Measurements from ENCODE around the gene CUL3.
"Not testable (repeated sequence)": the region's sequence is repeated elsewhere in the genome, so short reads cannot be mapped to it uniquely, and the experiment has no call there.

CUL3 gene

GRCh38 chr2:224543939-224544338, 41.2 kb downstream of the CUL3 start:
- DNase-seq (ENCODE audit: low read depth in 2 of 2), result no peak

GRCh38 chr2:224538561-224539138, 46.5 kb downstream of the CUL3 start:
- DNase-seq (ENCODE audit: low read depth in 2 of 2), result no peak

DNA sequence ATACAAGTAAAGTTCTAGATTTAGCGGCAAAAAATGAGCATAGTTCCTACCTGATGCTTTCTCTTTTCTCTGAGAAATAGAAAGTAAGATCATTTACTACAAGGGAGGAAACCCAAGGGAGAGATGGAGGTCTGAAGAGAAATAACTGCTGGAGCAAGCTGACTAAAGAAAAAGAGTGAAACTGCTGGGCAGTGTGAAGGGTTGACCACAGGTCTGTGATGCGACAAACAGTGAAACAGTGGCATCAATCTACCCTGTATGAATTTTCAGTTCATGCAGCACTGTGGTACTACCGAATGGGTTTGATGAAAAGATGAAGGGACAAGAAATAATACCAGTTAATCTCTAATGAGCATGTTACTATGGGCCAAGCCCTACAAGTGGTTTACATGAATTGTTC, 52.2 kb downstream of the CUL3 start:
- DNase-seq (ENCODE audit: low read depth in 2 of 2), result no peak

DNA sequence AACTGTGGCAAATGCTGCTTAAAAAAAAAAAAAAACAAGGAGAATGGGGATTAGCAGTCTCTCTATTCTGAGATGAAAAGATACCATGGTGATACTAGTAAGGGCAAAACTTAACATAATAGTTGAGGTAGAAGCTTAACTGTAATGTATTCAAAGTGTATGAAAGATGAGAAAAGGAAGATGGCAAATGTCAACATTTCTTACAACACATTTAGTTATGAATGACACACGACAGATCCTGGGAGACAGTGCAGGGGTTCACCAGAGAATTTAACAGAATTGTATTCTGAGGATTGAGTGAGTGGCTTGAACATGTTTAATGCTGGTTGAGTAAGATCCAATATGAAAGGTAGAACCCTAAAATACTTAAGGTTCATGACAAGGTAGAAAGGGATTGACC, 52.7 kb downstream of the CUL3 start:
- DNase-seq (ENCODE audit: low read depth in 2 of 2), result no peak

- no peak for DNase-seq (ENCODE audit: low read depth in 2 of 2)
These were observed 57.0 kb downstream of the CUL3 start for GRCh38 chr2:224528171-224528570.

DNA sequence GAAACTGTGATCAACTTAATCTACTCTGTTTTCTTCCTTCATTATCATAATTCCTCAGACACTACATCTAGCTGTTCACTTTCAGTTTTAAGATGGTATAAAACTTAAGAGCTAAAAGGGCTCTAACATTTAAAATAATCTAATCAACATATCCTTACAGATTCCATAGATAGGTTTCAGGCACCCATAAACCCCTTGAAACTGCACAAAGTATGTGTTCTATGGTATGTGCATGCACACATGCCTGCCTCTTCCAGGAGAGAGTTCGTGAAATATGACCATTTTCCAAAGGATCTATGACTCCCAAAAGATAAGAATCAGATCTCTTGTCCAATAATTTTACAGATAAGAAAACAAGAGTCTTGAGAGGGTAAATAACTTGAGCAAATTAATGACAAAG, 59.4 kb downstream of the CUL3 start:
- DNase-seq (ENCODE audit: low read depth in 2 of 2), result no peak

DNA sequence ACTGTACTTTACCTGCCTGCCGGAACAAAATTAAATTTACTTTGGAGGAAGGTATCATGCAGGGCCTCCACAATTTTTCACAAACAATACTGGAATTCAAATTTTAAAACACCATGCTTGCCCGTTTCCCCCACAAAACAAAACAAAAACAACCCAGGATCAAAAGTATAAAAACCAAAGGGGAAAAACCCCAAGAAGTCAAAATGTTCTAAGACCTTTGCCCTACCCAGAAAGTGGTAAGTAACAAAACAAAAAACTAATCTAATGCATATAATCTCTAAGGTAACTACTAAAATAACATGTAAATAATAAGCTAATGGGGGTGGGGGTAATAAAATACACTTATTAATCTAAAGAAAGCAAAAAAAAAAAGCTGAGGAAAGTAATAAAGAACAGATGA, 60.5 kb downstream of the CUL3 start:
- DNase-seq (ENCODE audit: low read depth in 2 of 2), result no peak

GRCh38 chr2:224523626-224524577, 61.3 kb downstream of the CUL3 start:
- no peak for DNase-seq (ENCODE audit: low read depth in 2 of 2)

- not testable (repeated sequence) for DNase-seq (ENCODE audit: low read depth in 2 of 2)
These were observed 62.7 kb downstream of the CUL3 start for GRCh38 chr2:224522483-224522882.

DNA sequence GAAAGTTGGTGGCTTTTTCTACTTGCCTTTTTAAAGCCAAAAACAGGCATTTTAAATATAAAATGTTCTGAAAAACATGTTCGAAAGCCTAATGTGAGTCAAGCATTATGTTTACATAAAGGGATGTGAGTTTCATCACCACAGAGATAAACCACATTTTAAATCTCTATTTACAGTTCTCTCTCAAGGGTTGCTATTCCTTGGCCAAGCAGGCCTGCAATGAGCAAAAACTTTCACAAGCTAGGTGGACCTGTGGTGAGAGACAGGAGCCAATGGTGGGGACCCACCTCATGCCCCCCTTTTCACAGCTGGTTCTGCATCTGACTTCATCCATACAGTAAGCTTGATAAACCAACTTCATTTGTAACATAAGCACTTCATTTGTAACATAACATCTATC, 65.1 kb downstream of the CUL3 start:
- DNase-seq (ENCODE audit: low read depth in 2 of 2), result no peak

- DNase-seq (ENCODE audit: low read depth in 2 of 2), result no peak
These were observed 66.2 kb downstream of the CUL3 start for GRCh38 chr2:224518806-224519580.

DNA sequence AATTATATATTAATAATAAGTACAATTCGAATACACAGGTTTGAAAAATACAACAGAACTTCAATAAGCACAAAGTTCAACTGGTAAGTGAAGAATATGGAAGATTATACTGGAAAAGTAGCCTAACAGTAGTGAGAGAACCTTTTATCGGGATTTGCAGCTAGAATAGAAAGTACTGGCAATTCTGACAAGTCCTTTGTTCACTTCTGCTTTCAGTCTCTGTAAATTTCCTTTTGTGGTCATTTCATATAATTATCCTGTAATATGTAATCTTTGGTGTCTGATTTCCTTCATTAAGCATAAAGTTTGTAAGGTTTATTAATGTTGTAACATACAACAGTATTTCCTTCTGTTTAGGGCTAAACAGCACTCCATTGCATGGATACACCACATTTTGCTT, 67.2 kb downstream of the CUL3 start:
- no peak for DNase-seq (ENCODE audit: low read depth in 2 of 2)

- not testable (repeated sequence) for DNase-seq (ENCODE audit: low read depth in 2 of 2)
These were observed 68.8 kb downstream of the CUL3 start for GRCh38 chr2:224516393-224516792.

- DNase-seq (ENCODE audit: low read depth in 2 of 2), result no peak
These were observed 71.2 kb downstream of the CUL3 start for GRCh38 chr2:224513991-224514390.

- no peak for DNase-seq (ENCODE audit: low read depth in 2 of 2)
These were observed 77.4 kb downstream of the CUL3 start for GRCh38 chr2:224507789-224508188.

- DNase-seq (ENCODE audit: low read depth in 2 of 2), result no peak
These were observed 78.7 kb downstream of the CUL3 start for GRCh38 chr2:224506494-224506893.

DNA sequence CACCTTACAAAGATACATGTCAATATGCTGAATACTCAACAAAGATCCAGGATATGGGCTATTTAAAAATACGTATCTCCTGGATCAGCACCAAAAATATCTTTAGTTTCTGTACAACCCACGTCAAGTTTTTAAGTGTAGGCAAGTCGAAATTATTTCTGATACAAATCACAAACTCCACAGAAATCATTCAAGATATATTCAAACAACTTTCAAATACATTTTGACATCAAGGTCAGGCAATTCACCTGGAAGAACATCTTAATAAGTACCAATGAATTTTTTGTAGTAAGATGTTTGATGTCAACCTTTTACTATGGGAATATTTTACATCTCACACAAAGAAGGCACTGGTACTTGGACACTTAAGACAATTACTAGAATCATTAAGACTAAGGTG, 86.2 kb downstream of the CUL3 start:
- no peak for DNase-seq (ENCODE audit: low read depth in 2 of 2)

DNA sequence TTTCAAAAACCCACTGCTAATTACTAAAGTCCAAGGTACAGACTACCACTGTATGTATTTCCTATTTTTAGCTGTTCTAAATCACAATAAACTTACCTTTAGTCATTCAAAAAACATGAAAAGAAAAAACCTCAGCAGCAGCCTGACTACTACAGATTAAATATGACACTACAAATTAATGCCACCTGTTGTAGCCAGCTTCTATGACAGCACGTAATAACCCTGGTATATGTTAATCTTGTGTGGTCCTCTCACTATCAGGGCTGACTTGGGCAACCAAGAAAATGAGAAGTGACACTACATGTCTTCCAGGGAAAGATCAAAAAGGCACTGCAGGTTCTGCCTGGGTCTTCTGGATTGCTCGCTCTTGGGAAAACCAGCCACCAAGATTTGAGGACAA, 92.6 kb downstream of the CUL3 start:
- DNase-seq (ENCODE audit: low read depth in 2 of 2), result no peak

DNA sequence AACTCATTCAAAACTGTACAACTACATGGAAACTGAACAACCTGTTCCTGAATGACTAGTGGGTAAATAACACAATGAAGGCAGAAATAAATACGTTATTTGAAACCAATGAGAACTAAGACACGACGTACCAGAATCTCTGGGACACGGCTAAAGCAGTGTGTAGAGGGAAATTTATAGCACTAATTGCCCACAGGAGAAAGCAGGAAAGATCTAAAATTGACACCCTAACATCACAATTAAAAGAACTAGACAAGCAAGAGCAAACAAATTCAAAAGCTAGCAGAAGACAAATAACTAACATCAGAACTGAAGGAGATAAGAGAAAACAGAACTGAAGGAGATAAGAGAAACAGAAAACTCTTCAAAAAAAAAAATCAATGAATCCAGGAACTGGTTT, 97.2 kb downstream of the CUL3 start:
- not testable (repeated sequence) for DNase-seq (ENCODE audit: low read depth in 2 of 2)

GRCh38 chr2:224485081-224486014, 99.8 kb downstream of the CUL3 start:
- DNase-seq (ENCODE audit: low read depth in 2 of 2), result not testable (repeated sequence)

DNA sequence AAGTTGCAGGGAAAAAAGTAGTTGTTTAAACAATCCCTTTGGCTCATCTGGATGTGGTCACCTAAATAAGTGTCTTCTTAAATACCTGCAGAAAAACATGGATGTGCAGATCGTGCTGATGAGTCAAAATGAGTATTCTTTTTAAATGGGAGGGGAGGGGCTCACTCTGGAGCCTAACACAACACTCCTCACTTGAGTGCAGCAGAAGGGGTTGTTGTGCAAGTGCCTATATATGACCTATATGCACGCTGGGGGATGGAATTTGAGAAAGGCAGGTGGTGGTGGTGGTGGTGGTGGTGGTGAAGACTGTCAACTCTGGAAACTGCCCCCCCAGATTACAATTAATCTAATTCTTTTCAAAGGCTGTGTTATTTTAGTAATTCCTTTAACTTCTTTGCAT, 105.3 kb downstream of the CUL3 start:
- DNase-seq (ENCODE audit: low read depth in 2 of 2), result no peak

Data from stimulated activated CD4-positive, alpha-beta T cell treated with anti-CD3 and anti-CD28 coated beads, Interleukin-1b, Interleukin-23, amount 100 ng/mL, for 1 hour (primary cell).